Pancreas (tissue), 10 donors: ENCODE results near the gene DSCAML1. TPM values are rescaled to one million over a fixed set of nuclear protein-coding genes. Genes with fewer than 3 reads are reported as not detected.

ENCODE experiments used
- ATAC-seq, 4 donors: fragments of 200-7000 bp; cut with Tn5 transposase; one replicate each; pipeline versions ENCODE4 v1.8.0 to v1.9.1; 2020; ENCODE audit warnings: mild to moderate bottlenecking in 4 of 4, moderate library complexity in 4 of 4
- DNase-seq, 6 donors: peaks; one replicate each; pipeline ENCODE4 v3.0.0-alpha.2; 2020
- FAIRE-seq: peaks from 2 replicates; lab custom pipeline; 2012; peaks lifted over from hg19 to GRCh38; lab: Jason Lieb, UNC
- H3K27ac ChIP-seq, 4 donors: fragments of 200-600 bp; sonication (generic); 1 replicate in 3 of 4; 2 replicates in 1 of 4; pipeline versions ENCODE4 v1.5.0 to v1.8.0; 2020
- H3K27me3 ChIP-seq, 4 donors: fragments of 200-600 bp; one replicate each; pipeline ENCODE4 v1.8.0; 2021
- H3K36me3 ChIP-seq, 3 donors: fragments of 200-600 bp; sonication (generic) in 1 of 3; one replicate each; pipeline versions ENCODE4 v1.5.0 to v1.8.0; 2020 to 2021
- H3K4me1 ChIP-seq, 3 donors: fragments of 200-600 bp; one replicate each; pipeline ENCODE4 v1.8.0; 2021
- H3K4me3 ChIP-seq, 4 donors: fragments of 200-600 bp; sonication (generic) in 2 of 4; one replicate each; pipeline versions ENCODE4 v1.5.0 to v1.8.0; 2020 to 2021
- H3K9me3 ChIP-seq, 4 donors: fragments of 200-600 bp; one replicate each; pipeline ENCODE4 v1.8.0; 2021
- CTCF ChIP-seq, 4 donors: fragments of 200-600 bp; sonication (generic) in 3 of 4; IDR thresholded peaks; one replicate each; pipeline versions ENCODE4 v1.5.0 to v1.8.0; 2021; ENCODE audit warnings: antibody characterized with exemption in 4 of 4
- WGBS, 2 donors: extraction: QIAGEN DNeasy Blood & Tissue Kit; methylation state at CpG; one replicate each; pipeline ENCODE4 v1.1.7; 2013; 5-methylcytosine and 5-hydroxymethylcytosine counted together
- intact Hi-C, 3 donors: fragments of 100-400 bp; cut with DNase I; formaldehyde crosslinking; loops; one replicate each; pipeline versions ENCODE4 v1.11.1 to v1.14.2; 2022
- polyA plus RNA-seq, 2 donors: library from polyadenylated mRNA; stranded (reverse); fragments of 200-250 nt; gene quantifications; one replicate each; pipeline ENCODE4 v1.2.3, GENCODE V29; 2013
- total RNA-seq, 6 donors: library from RNA; stranded (reverse); fragmentation: NEBNext Ultra II Directional in 4 of 6; extraction: Animal tissue kit (Norgen Biotek cat#: 25700) in 4 of 6; gene quantifications; one replicate each; pipeline versions ENCODE4 v1.2.1 to v1.2.4, GENCODE V29; 2021 to 2023
- donor health status: healthy with polysubstance abuse.
- donor health status: DM: no; HTN: no; CAD: no; lungs with moderate emphysema.
- donor health status: DM: no; HTN: no; CAD: no.
- donor health status: control.
- donor health status: control.
- donor health status: Bipolar disorder and iron deficiency.
- donor health status: DM: yes; HTN: yes; CAD: no.
- donor health status: DM: no; HTN: no; CAD: no.
- donor health status: DM: no; HTN: no; CAD: no.
- donor health status: DM: yes; HTN: yes; CAD: no.

Gene DSCAML1
- total and polyA plus RNA-seq, 8 donors, result 0.69 to 2.7 (median 1.8) TPM

GRCh38 chr11:117823294-117823945 lies 26.4 kb upstream of the DSCAML1 start:
- no peak for TF ChIP-seq CTCF (IDR thresholded peaks at IDR 0.05)
- 53 to 58% methylated on average over 18 of the region's 18 CpGs for WGBS, 2 donors
- Histone ChIP-seq H3K9me3 (no peaks in the 10 kb centered on the region), H3K4me1 (peaks cover 0 to 3% (median 0%) of the 10 kb centered on the region in 3 donors), H3K36me3 (no peaks in the 10 kb centered on the region), H3K4me3 (peak overlapping the region in 3 of 4 donors; percentile 34 to 43 (median 39)), H3K27ac (peak overlapping the region; percentile 59 to 91 (median 82)), H3K27me3 (no peaks in the 10 kb centered on the region)
- intact Hi-C loops, result no loop called here
- peak in 3 of 4 donors; percentile 7 to 31 (median 8) for ATAC-seq
- DNase-seq, result peak in 4 of 6 donors; percentile 33 to 62 (median 51)
- FAIRE-seq, result no peak

- Histone ChIP-seq H3K36me3 (no peaks in the 10 kb centered on the region), H3K4me3 (peak overlapping the region in 3 of 4 donors; percentile 34 to 43 (median 39)), H3K27me3 (no peaks in the 10 kb centered on the region), H3K4me1 (peaks cover 0 to 10% (median 3%) of the 10 kb centered on the region in 3 donors), H3K9me3 (no peaks in the 10 kb centered on the region), H3K27ac (peak overlapping the region; percentile 17 to 91 (median 82))
- ATAC-seq, result peak; percentile 22 to 50 (median 43)
- WGBS, 2 donors, result 38% methylated on average over 33 of the region's 33 CpGs
- intact Hi-C loops, result no loop called here
- DNase-seq, result peak in 4 of 6 donors; percentile 13 to 80 (median 67)
- TF ChIP-seq CTCF (IDR thresholded peaks at IDR 0.05), result peak in 3 of 4 donors; percentile 45 to 65 (median 49)
- no peak for FAIRE-seq
Measured at GRCh38 chr11:117822074-117823033, 25.3 kb upstream of the DSCAML1 start.

GRCh38 chr11:117821431-117821830 lies 24.4 kb upstream of the DSCAML1 start:
- no peak for ATAC-seq
- intact Hi-C loops, result no loop called here
- no peaks in the 10 kb centered on the region for H3K27me3 ChIP-seq
- H3K4me1 ChIP-seq, result peaks cover 0 to 16% (median 9%) of the 10 kb centered on the region in 3 donors
- H3K36me3 ChIP-seq, result no peaks in the 10 kb centered on the region
- H3K4me3 ChIP-seq, result peak overlapping the region in 3 of 4 donors; percentile 34 to 43 (median 39)
- peak in 1 of 6 donors; percentile 55 for DNase-seq
- no peak for FAIRE-seq
- WGBS, 2 donors, result 41 to 47% methylated on average over 12 of the region's 12 CpGs
- no peak for TF ChIP-seq CTCF (IDR thresholded peaks at IDR 0.05)
- H3K27ac ChIP-seq, result peak overlapping the region in 3 of 4 donors; percentile 4 to 91 (median 89)
- no peaks in the 10 kb centered on the region for H3K9me3 ChIP-seq

- intact Hi-C loops, result no loop called here
- H3K27me3 ChIP-seq, result no peaks in the 10 kb centered on the region
- no peaks in the 10 kb centered on the region for H3K36me3 ChIP-seq
- WGBS, 2 donors, result 74 to 75% methylated on average over 9 to 10 of the region's 10 CpGs
- peaks cover 3 to 21% (median 15%) of the 10 kb centered on the region in 3 donors for H3K4me1 ChIP-seq
- DNase-seq (no peak), FAIRE-seq (no peak), ATAC-seq (no peak)
- no peaks in the 10 kb centered on the region for H3K9me3 ChIP-seq
- no peak overlapping the region for H3K4me3 ChIP-seq
- peak overlapping the region in 3 of 4 donors; percentile 4 to 91 (median 89) for H3K27ac ChIP-seq
- no peak for TF ChIP-seq CTCF (IDR thresholded peaks at IDR 0.05)
Measured at GRCh38 chr11:117820516-117820915, 23.5 kb upstream of the DSCAML1 start.
